HFFc6 (cell line): ENCODE results near the gene STAG3. TPM values are rescaled to one million over a fixed set of nuclear protein-coding genes. Genes with fewer than 3 reads are reported as not detected.

Source experiments
- DNase-seq: peaks from one replicate; pipeline ENCODE4 v3.0.0-alpha.2; 2018
- H3K27ac Mint-ChIP-seq: 2 replicates; pipeline ENCODE4 v1.8.0; 2020; ENCODE audit warnings: mild to moderate bottlenecking, mixed read lengths
- H3K27me3 Mint-ChIP-seq: 2 replicates; pipeline ENCODE4 v1.8.0; 2021; ENCODE audit warnings: mild to moderate bottlenecking, moderate library complexity, mixed read lengths; ENCODE audit not compliant: insufficient read depth
- H3K36me3 Mint-ChIP-seq: 2 replicates; pipeline ENCODE4 v1.8.0; 2021; ENCODE audit warnings: low read depth, mixed read lengths
- H3K4me1 Mint-ChIP-seq: 2 replicates; pipeline ENCODE4 v1.8.0; 2020; ENCODE audit warnings: low read depth, mixed read lengths
- H3K4me3 Mint-ChIP-seq: 2 replicates; pipeline ENCODE4 v1.8.0; 2020; ENCODE audit warnings: mild to moderate bottlenecking, moderate library complexity, mixed read lengths
- H3K9me3 Mint-ChIP-seq: 2 replicates; pipeline ENCODE4 v1.8.0; 2020; ENCODE audit warnings: mild to moderate bottlenecking, mixed read lengths
- CTCF ChIP-seq: fragments of 200-600 bp; sonication (generic); IDR thresholded peaks from 2 replicates; pipeline ENCODE4 v1.5.0; 2021; ENCODE audit warnings: antibody characterized with exemption, mild to moderate bottlenecking
- total RNA-seq, 6 experiments: library from RNA; stranded (reverse); fragmentation: NEBNext Ultra II Directional; extraction: Animal tissue kit (Norgen Biotek cat#: 25700); gene quantifications; 2 replicates in 1 of 6; 3 replicates in 5 of 6; pipeline ENCODE4 v1.2.3, GENCODE V29; 2021

The STAG3 gene
- total RNA-seq, 6 experiments from 2014 or later = 0.24 to 0.91 (median 0.43) TPM

GRCh38 chr7:100170101-100170897 is 7.4 kb upstream of the STAG3 start:
- H3K36me3 Mint-ChIP-seq = no peaks in the 10 kb centered on the region
- no peak overlapping the region; the same call in 1 of the 2 replicates for H3K4me3 Mint-ChIP-seq
- peaks cover 2% of the 10 kb centered on the region; the same call in 1 of the 2 replicates for H3K27me3 Mint-ChIP-seq
- TF ChIP-seq CTCF = no peak
- peaks cover 25% of the 10 kb centered on the region for H3K4me1 Mint-ChIP-seq
- no peaks in the 10 kb centered on the region for H3K9me3 Mint-ChIP-seq
- H3K27ac Mint-ChIP-seq = no peak overlapping the region
- no peak for DNase-seq

GRCh38 chr7:100171087-100171681 is 6.5 kb upstream of the STAG3 start:
- no peaks in the 10 kb centered on the region for H3K9me3 Mint-ChIP-seq
- H3K27ac Mint-ChIP-seq = no peak overlapping the region
- H3K4me3 Mint-ChIP-seq = no peak overlapping the region; the same call in 1 of the 2 replicates
- peaks cover 2% of the 10 kb centered on the region; the same call in 1 of the 2 replicates for H3K27me3 Mint-ChIP-seq
- H3K36me3 Mint-ChIP-seq = no peaks in the 10 kb centered on the region
- DNase-seq = no peak
- H3K4me1 Mint-ChIP-seq = peaks cover 25% of the 10 kb centered on the region
- no peak for TF ChIP-seq CTCF

GRCh38 chr7:100171840-100172239 is 5.9 kb upstream of the STAG3 start:
- no peak for DNase-seq
- H3K27ac Mint-ChIP-seq = no peak overlapping the region
- H3K4me3 Mint-ChIP-seq = no peak overlapping the region
- H3K36me3 Mint-ChIP-seq = no peaks in the 10 kb centered on the region
- TF ChIP-seq CTCF = no peak
- no peaks in the 10 kb centered on the region for H3K9me3 Mint-ChIP-seq
- H3K27me3 Mint-ChIP-seq = peaks cover 5% of the 10 kb centered on the region
- peaks cover 25% of the 10 kb centered on the region for H3K4me1 Mint-ChIP-seq

GRCh38 chr7:100173806-100174495 is 3.8 kb upstream of the STAG3 start:
- H3K36me3 Mint-ChIP-seq = no peaks in the 10 kb centered on the region

More at GRCh38 chr7:100173806-100174495, 3.8 kb upstream of the STAG3 start:
- H3K27me3 Mint-ChIP-seq = peaks cover 5% of the 10 kb centered on the region
- no peaks in the 10 kb centered on the region for H3K9me3 Mint-ChIP-seq
- DNase-seq = no peak
- H3K4me3 Mint-ChIP-seq = no peak overlapping the region
- no peak for TF ChIP-seq CTCF
- peaks cover 7% of the 10 kb centered on the region for H3K4me1 Mint-ChIP-seq
- H3K27ac Mint-ChIP-seq = no peak overlapping the region
